ENCODE data around the gene STMN3.

STMN3 gene

GRCh38 chr20:63653041-63653973 lies at the start of gene STMN3:
STMN3 (minus strand) TSS chr20:63653424; CDS start chr20:63653345, 79 bp downstream.
- peak; percentile 94 for DNase-seq

GRCh38 chr20:63702036-63702665 lies 48.9 kb upstream of the STMN3 start:
- no peak for DNase-seq

GRCh38 chr20:63701329-63702035 lies 48.3 kb upstream of the STMN3 start:
- DNase-seq, result no peak

- no peak for DNase-seq
Measured at GRCh38 chr20:63701051-63701328, 47.8 kb upstream of the STMN3 start.

- DNase-seq, result no peak
Measured at GRCh38 chr20:63700199-63701050, 47.2 kb upstream of the STMN3 start.

- DNase-seq, result no peak
Measured at GRCh38 chr20:63699466-63700198, 46.4 kb upstream of the STMN3 start.

GRCh38 chr20:63698739-63699465 lies 45.7 kb upstream of the STMN3 start:
- DNase-seq, result no peak

- DNase-seq, result no peak
Measured at GRCh38 chr20:63697868-63698545, 44.8 kb upstream of the STMN3 start.

GRCh38 chr20:63697357-63697867 lies 44.2 kb upstream of the STMN3 start:
- DNase-seq, result no peak

- DNase-seq, result no peak
Measured at GRCh38 chr20:63696628-63697356, 43.6 kb upstream of the STMN3 start, which contains the start of gene TNFRSF6B. TNFRSF6B (plus strand) TSS chr20:63696652; CDS start chr20:63696768, 116 bp downstream.

GRCh38 chr20:63696306-63696627 lies 43.0 kb upstream of the STMN3 start:
- no peak for DNase-seq

GRCh38 chr20:63695424-63696305 lies 42.4 kb upstream of the STMN3 start:
- DNase-seq, result no peak

GRCh38 chr20:63694584-63695423 lies 41.6 kb upstream of the STMN3 start:
- DNase-seq, result no peak

GRCh38 chr20:63693733-63694583 lies 40.7 kb upstream of the STMN3 start:
- DNase-seq, result no peak

GRCh38 chr20:63693083-63693732 lies 40.0 kb upstream of the STMN3 start:
- DNase-seq, result no peak

GRCh38 chr20:63692436-63693082 lies 39.3 kb upstream of the STMN3 start:
- no peak for DNase-seq

All from DMS79 treated with DMSO at 0.1 percent for 48 hours (cell line).